CD4-positive, alpha-beta T cell (primary cell): ENCODE results near the gene IPO7. TPM values are rescaled to one million over a fixed set of nuclear protein-coding genes. Genes with fewer than 3 reads are reported as not detected.

ENCODE experiments used
- ATAC-seq: fragments of 200-7000 bp; cut with Tn5 transposase; one replicate; pipeline ENCODE4 v1.10.0; 2022; ENCODE audit warnings: mild to moderate bottlenecking; ENCODE audit not compliant: poor library complexity
- CTCF ChIA-PET: fragments of 350-600 bp; sonication (Branson Sonifier 250); formaldehyde crosslinking; loops from one replicate; lab custom pipeline; 2021; ENCODE audit warnings: antibody characterized with exemption, inconsistent platforms; lab: Charles Lee
- POLR2A ChIA-PET: fragments of 350-600 bp; sonication (Branson Sonifier 250); formaldehyde crosslinking; loops from one replicate; lab custom pipeline; 2021; ENCODE audit warnings: antibody characterized with exemption, inconsistent platforms; lab: Charles Lee
- DNase-seq, 14 experiments: peaks; one replicate each; pipeline ENCODE4 v3.0.0-alpha.2; 2013 to 2020; ENCODE audit warnings: mixed read lengths in 2 of 14
- H3K27ac ChIP-seq, 2 donors: one replicate each; pipeline versions ENCODE4 v1.5.1 to v1.7.0; 2013; ENCODE audit warnings: low read length in 2 of 2, low read depth in 1 of 2, mild to moderate bottlenecking in 1 of 2
- H3K27me3 ChIP-seq, 2 experiments: 1 replicate in 1 of 2; 2 replicates in 1 of 2; pipeline versions ENCODE4 v1.6.1 to v1.7.0; 2013; ENCODE audit warnings: low read length in 2 of 2, control low read depth in 1 of 2, mild to moderate bottlenecking in 1 of 2, moderate library complexity in 1 of 2; ENCODE audit not compliant: insufficient read depth in 2 of 2, control insufficient read depth in 1 of 2
- H3K36me3 ChIP-seq: one replicate; pipeline ENCODE4 v1.6.1; 2013; ENCODE audit warnings: low read length, control low read depth; ENCODE audit not compliant: insufficient read depth
- H3K4me1 ChIP-seq: one replicate; pipeline ENCODE4 v1.6.1; 2013; ENCODE audit warnings: low read length, control low read depth; ENCODE audit not compliant: insufficient read depth
- H3K4me3 ChIP-seq: one replicate; pipeline ENCODE4 v1.5.1; 2013; ENCODE audit warnings: mild to moderate bottlenecking, low read length, moderate library complexity
- H3K9me3 ChIP-seq, 2 experiments: 1 replicate in 1 of 2; 2 replicates in 1 of 2; pipeline versions ENCODE4 v1.6.1 to v1.7.0; 2013; ENCODE audit warnings: low read length in 2 of 2, mild to moderate bottlenecking in 2 of 2, control low read depth in 1 of 2, moderate library complexity in 1 of 2; ENCODE audit not compliant: control insufficient read depth in 1 of 2, insufficient read depth in 1 of 2
- H3K27ac Mint-ChIP-seq: one replicate; pipeline ENCODE4 v1.8.0; 2020; ENCODE audit warnings: mixed read lengths
- H3K27me3 Mint-ChIP-seq: one replicate; pipeline ENCODE4 v1.8.0; 2021; ENCODE audit warnings: mixed read lengths
- H3K36me3 Mint-ChIP-seq: one replicate; pipeline ENCODE4 v1.8.0; 2021; ENCODE audit warnings: low read depth, mixed read lengths
- H3K4me1 Mint-ChIP-seq: one replicate; pipeline ENCODE4 v1.8.0; 2021; ENCODE audit warnings: low read depth, mixed read lengths
- H3K4me3 Mint-ChIP-seq: one replicate; pipeline ENCODE4 v1.8.0; 2020; ENCODE audit warnings: mild to moderate bottlenecking, mixed read lengths
- H3K9me3 Mint-ChIP-seq: one replicate; pipeline ENCODE4 v1.8.0; 2020; ENCODE audit warnings: mixed read lengths
- CTCF ChIP-seq: fragments of 200-600 bp; IDR thresholded peaks from one replicate; pipeline ENCODE4 v1.8.0; 2022; ENCODE audit warnings: antibody characterized with exemption, mild to moderate bottlenecking
- intact Hi-C, 2 experiments: fragments of 100-400 bp; cut with DNase I in 1 of 2; cut with micrococcal nuclease in 1 of 2; formaldehyde crosslinking; loops; one replicate each; pipeline versions ENCODE4 v1.15.1 to v1.9.0; 2023 to 2025; cut with DNase I, micrococcal nuclease
- total RNA-seq, 174 experiments: library from RNA in 2 of 174; stranded (reverse) in 2 of 174; gene quantifications; one replicate each; pipeline ENCODE4 v1.2.3 and lab custom pipeline; 2021 to 2026

Gene IPO7
- total RNA-seq, 2 experiments from 2014 or later, result 40.7 to 51.6 TPM

GRCh38 chr11:9377036-9377435 lies 7.4 kb upstream of the IPO7 start:
- Mint-ChIP-seq H3K4me3 (no peak overlapping the region), H3K4me1 (no peaks in the 10 kb centered on the region), H3K36me3 (no peaks in the 10 kb centered on the region), H3K9me3 (no peaks in the 10 kb centered on the region), H3K27ac (no peak overlapping the region), H3K27me3 (no peaks in the 10 kb centered on the region)
- H3K4me1 ChIP-seq, result no peaks in the 10 kb centered on the region
- DNase-seq (no peak), ATAC-seq (no peak)
- POLR2A ChIA-PET, result no interaction called here
- CTCF ChIA-PET, result no interaction called here
- no peaks in the 10 kb centered on the region for H3K27me3 ChIP-seq
- H3K9me3 ChIP-seq, result no peaks in the 10 kb centered on the region
- no peak for TF ChIP-seq CTCF
- H3K36me3 ChIP-seq, result no peaks in the 10 kb centered on the region
- H3K27ac ChIP-seq, result no peak overlapping the region
- H3K4me3 ChIP-seq, result no peak overlapping the region
- intact Hi-C loops, result no loop called here

GRCh38 chr11:9379041-9379440 lies 5.4 kb upstream of the IPO7 start:
- H3K36me3 ChIP-seq, result no peaks in the 10 kb centered on the region
- peaks cover under 1% of the 10 kb centered on the region for H3K4me1 Mint-ChIP-seq
- H3K27ac Mint-ChIP-seq, result no peak overlapping the region

GRCh38 chr11:9380773-9381172 lies 3.7 kb upstream of the IPO7 start:
- H3K27ac Mint-ChIP-seq, result no peak overlapping the region
- intact Hi-C loops, result loop anchor here (2.0 to 10.0 kb wide), 4 partner anchors 64 to 696 kb away; partner anchors contain the start of genes DENND5A (in 1 of the 2), RPL27A (in 1 of the 2) and TRIM66 (in 1 of the 2)
- H3K4me1 Mint-ChIP-seq, result peaks cover 13% of the 10 kb centered on the region
- no peak for TF ChIP-seq CTCF
- Histone ChIP-seq H3K36me3 (no peaks in the 10 kb centered on the region), H3K4me3 (no peak overlapping the region), H3K27ac (no peak overlapping the region), H3K27me3 (no peaks in the 10 kb centered on the region), H3K9me3 (no peaks in the 10 kb centered on the region), H3K4me1 (peaks cover 15% of the 10 kb centered on the region)
- DNase-seq (no peak), ATAC-seq (no peak)
- CTCF ChIA-PET, result no interaction called here
- POLR2A ChIA-PET, result interaction anchor here (0.7 kb wide), 1 partner anchor 80 kb away, joined by 3 read pairs; the partner anchor contains the start of gene ZNF143
- H3K9me3 Mint-ChIP-seq, result no peaks in the 10 kb centered on the region
- H3K27me3 Mint-ChIP-seq, result no peaks in the 10 kb centered on the region
- H3K36me3 Mint-ChIP-seq, result peaks cover 4% of the 10 kb centered on the region
- H3K4me3 Mint-ChIP-seq, result no peak overlapping the region

More at GRCh38 chr11:9379041-9379440, 5.4 kb upstream of the IPO7 start:
- ATAC-seq, result no peak
- Histone ChIP-seq H3K4me1 (peaks cover 3% of the 10 kb centered on the region), H3K4me3 (no peak overlapping the region), H3K9me3 (no peaks in the 10 kb centered on the region), H3K27ac (no peak overlapping the region), H3K27me3 (no peaks in the 10 kb centered on the region)
- Mint-ChIP-seq H3K4me3 (no peak overlapping the region), H3K27me3 (no peaks in the 10 kb centered on the region), H3K9me3 (no peaks in the 10 kb centered on the region), H3K36me3 (no peaks in the 10 kb centered on the region)
- no peak for DNase-seq
- intact Hi-C loops, result no loop called here
- TF ChIP-seq CTCF, result no peak
- POLR2A ChIA-PET, result no interaction called here
- CTCF ChIA-PET, result no interaction called here
